ENCODE results near the gene BRS3.

The BRS3 gene

DNA sequence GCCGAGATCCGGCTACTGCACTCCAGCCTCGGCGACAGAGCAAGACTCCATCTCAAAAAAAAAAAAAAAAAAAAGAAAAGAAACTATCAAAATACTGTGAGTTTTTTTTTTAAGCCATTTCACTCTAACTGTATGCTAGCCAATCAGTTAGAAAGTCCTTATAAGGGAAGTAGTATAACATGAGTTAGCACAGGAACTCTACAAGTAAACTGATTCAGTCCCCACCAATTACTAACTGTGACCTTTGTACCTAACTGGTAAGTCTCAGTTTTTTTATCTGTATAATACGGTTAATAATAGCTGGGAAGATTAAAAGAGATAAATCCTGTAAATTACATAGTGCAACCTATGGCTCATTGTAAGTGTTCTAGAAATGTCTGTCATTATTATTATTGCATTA is 35.1 kb upstream of the BRS3 start:
- DNase-seq (ENCODE audit: low read depth): no peak
- no peak for TF ChIP-seq CTCF (IDR thresholded peaks at IDR 0.05; ENCODE audit: low read depth, low read length, missing control alignments)
- H3K4me3 ChIP-seq (ENCODE audit: low read depth, low read length): no peak overlapping the region

- no peak for DNase-seq (ENCODE audit: low read depth)
- no peak for TF ChIP-seq CTCF (IDR thresholded peaks at IDR 0.05; ENCODE audit: low read depth, low read length, missing control alignments)
- no peak overlapping the region for H3K4me3 ChIP-seq (ENCODE audit: low read depth, low read length)
These were observed 34.6 kb upstream of the BRS3 start for GRCh38 chrX:136453114-136453513.

DNA sequence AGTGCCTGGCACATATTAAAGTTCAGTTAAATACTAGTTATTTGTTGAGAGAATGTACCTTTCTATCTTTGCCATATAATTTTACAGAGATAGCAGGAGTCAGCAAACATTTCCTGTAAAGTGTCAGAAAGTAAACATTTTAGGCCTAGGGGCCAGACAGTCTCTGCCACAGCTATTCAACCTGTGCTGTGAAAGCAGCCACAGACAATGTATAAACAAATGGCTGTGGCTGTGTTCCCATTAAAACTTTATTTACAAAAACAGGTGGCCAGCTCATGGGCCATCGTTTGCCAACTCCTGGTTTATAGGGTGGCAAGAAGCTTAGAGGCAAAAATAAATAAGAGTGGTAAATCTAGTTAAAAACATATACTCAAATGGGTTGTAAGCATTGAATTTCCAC is 34.0 kb upstream of the BRS3 start:
- no peak for TF ChIP-seq CTCF (IDR thresholded peaks at IDR 0.05; ENCODE audit: low read depth, low read length, missing control alignments)

GRCh38 chrX:136456133-136456532 is 31.6 kb upstream of the BRS3 start:
- no peak for TF ChIP-seq CTCF (IDR thresholded peaks at IDR 0.05; ENCODE audit: low read depth, low read length, missing control alignments)
- no peak overlapping the region for H3K4me3 ChIP-seq (ENCODE audit: low read depth, low read length)
- DNase-seq (ENCODE audit: low read depth): no peak

More for the DNA sequence above, 34.0 kb upstream of the BRS3 start:
- no peak for DNase-seq (ENCODE audit: low read depth)
- H3K4me3 ChIP-seq (ENCODE audit: low read depth, low read length): no peak overlapping the region

GRCh38 chrX:136457303-136457917 is 30.3 kb upstream of the BRS3 start:
- no peak overlapping the region for H3K4me3 ChIP-seq (ENCODE audit: low read depth, low read length)
- TF ChIP-seq CTCF (IDR thresholded peaks at IDR 0.05; ENCODE audit: low read depth, low read length, missing control alignments): no peak
- no peak for DNase-seq (ENCODE audit: low read depth)

- DNase-seq (ENCODE audit: low read depth): no peak
- H3K4me3 ChIP-seq (ENCODE audit: low read depth, low read length): no peak overlapping the region
- no peak for TF ChIP-seq CTCF (IDR thresholded peaks at IDR 0.05; ENCODE audit: low read depth, low read length, missing control alignments)
These were observed 23.2 kb upstream of the BRS3 start for GRCh38 chrX:136464589-136464988.

- no peak for DNase-seq (ENCODE audit: low read depth)
- H3K4me3 ChIP-seq (ENCODE audit: low read depth, low read length): no peak overlapping the region
- no peak for TF ChIP-seq CTCF (IDR thresholded peaks at IDR 0.05; ENCODE audit: low read depth, low read length, missing control alignments)
These were observed 20.4 kb upstream of the BRS3 start for GRCh38 chrX:136467303-136467702.
